Measurements from ENCODE around the gene DHFR. TPM values are rescaled to one million over a fixed set of nuclear protein-coding genes. Genes with fewer than 3 reads are reported as not detected.

The DHFR gene
- total RNA-seq, 1 experiment from 2014 or later: 51.5 TPM

DNA sequence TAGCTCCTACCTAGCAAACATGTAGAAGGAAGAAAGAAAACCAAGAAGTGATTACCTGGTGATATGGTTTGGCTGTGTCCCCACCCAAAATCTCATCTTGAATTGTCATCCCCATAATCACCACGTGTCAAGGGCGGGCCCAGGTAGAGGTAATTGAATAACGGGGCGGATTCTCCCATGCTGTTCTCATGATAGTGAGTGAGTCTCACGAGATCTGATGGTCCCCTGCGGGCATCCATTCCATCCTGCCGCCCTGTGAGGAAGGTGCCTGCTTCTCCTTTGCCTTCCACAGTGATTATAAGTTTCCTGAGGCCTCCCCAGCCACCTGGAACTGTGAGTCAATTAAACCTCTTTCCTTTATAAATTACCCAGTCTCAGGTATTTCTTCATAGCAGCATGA, 57.3 kb downstream of the DHFR start:
- Histone ChIP-seq H3K4me3 (ENCODE audit: low read depth in 2 of 2, low read length in 2 of 2) (no peak overlapping the region), H3K27me3 (ENCODE audit: control insufficient read depth, insufficient read depth, low read length) (no peaks in the 10 kb centered on the region), H3K27ac (ENCODE audit: low read length) (no peak overlapping the region), H3K4me1 (ENCODE audit: control insufficient read depth, insufficient read depth, low read length) (no peaks in the 10 kb centered on the region), H3K9me3 (ENCODE audit: control insufficient read depth, insufficient read depth, low read depth, low read length) (no peaks in the 10 kb centered on the region), H3K36me3 (ENCODE audit: control insufficient read depth, insufficient read depth, low read length) (no peaks in the 10 kb centered on the region)
- DNase-seq (ENCODE audit: low read depth, low spot score) (no peak), ATAC-seq (no peak; the same call in 1 of the 2 replicates)
- TF ChIP-seq, protein P1, sequence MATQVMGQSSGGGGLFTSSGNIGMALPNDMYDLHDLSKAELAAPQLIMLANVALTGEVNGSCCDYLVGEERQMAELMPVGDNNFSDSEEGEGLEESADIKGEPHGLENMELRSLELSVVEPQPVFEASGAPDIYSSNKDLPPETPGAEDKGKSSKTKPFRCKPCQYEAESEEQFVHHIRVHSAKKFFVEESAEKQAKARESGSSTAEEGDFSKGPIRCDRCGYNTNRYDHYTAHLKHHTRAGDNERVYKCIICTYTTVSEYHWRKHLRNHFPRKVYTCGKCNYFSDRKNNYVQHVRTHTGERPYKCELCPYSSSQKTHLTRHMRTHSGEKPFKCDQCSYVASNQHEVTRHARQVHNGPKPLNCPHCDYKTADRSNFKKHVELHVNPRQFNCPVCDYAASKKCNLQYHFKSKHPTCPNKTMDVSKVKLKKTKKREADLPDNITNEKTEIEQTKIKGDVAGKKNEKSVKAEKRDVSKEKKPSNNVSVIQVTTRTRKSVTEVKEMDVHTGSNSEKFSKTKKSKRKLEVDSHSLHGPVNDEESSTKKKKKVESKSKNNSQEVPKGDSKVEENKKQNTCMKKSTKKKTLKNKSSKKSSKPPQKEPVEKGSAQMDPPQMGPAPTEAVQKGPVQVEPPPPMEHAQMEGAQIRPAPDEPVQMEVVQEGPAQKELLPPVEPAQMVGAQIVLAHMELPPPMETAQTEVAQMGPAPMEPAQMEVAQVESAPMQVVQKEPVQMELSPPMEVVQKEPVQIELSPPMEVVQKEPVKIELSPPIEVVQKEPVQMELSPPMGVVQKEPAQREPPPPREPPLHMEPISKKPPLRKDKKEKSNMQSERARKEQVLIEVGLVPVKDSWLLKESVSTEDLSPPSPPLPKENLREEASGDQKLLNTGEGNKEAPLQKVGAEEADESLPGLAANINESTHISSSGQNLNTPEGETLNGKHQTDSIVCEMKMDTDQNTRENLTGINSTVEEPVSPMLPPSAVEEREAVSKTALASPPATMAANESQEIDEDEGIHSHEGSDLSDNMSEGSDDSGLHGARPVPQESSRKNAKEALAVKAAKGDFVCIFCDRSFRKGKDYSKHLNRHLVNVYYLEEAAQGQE (IDR thresholded peaks at IDR 0.05; ENCODE audit: insufficient read depth in 1 of 2, low read depth in 2 of 2, low read length in 1 of 2): no peak
- TF ChIP-seq, protein P2, sequence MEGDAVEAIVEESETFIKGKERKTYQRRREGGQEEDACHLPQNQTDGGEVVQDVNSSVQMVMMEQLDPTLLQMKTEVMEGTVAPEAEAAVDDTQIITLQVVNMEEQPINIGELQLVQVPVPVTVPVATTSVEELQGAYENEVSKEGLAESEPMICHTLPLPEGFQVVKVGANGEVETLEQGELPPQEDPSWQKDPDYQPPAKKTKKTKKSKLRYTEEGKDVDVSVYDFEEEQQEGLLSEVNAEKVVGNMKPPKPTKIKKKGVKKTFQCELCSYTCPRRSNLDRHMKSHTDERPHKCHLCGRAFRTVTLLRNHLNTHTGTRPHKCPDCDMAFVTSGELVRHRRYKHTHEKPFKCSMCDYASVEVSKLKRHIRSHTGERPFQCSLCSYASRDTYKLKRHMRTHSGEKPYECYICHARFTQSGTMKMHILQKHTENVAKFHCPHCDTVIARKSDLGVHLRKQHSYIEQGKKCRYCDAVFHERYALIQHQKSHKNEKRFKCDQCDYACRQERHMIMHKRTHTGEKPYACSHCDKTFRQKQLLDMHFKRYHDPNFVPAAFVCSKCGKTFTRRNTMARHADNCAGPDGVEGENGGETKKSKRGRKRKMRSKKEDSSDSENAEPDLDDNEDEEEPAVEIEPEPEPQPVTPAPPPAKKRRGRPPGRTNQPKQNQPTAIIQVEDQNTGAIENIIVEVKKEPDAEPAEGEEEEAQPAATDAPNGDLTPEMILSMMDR (IDR thresholded peaks at IDR 0.05): no peak
- no peak for TF ChIP-seq POLR2AphosphoS5 (IDR thresholded peaks at IDR 0.05; ENCODE audit: low read depth, low read length)
- no peak for TF ChIP-seq TCF7L2 (IDR thresholded peaks at IDR 0.05; ENCODE audit: low read depth, low read length)
- no peak for TF ChIP-seq SIN3A (IDR thresholded peaks at IDR 0.05; ENCODE audit: borderline replicate concordance, insufficient read depth, low read depth, low read length)
- POLR2A ChIA-PET: no interaction called here
- intact Hi-C loops (cut with micrococcal nuclease; ENCODE audit: unreplicated experiment): no loop called here
- in situ Hi-C loops (cut with HindIII; ENCODE audit: low pct_unique_long_range_greater_than_20kb, low sequenced_read_pairs): no loop called here
- CTCF ChIA-PET: no interaction called here
- BruUV-seq (replicated peaks): no TSS peak

DNA sequence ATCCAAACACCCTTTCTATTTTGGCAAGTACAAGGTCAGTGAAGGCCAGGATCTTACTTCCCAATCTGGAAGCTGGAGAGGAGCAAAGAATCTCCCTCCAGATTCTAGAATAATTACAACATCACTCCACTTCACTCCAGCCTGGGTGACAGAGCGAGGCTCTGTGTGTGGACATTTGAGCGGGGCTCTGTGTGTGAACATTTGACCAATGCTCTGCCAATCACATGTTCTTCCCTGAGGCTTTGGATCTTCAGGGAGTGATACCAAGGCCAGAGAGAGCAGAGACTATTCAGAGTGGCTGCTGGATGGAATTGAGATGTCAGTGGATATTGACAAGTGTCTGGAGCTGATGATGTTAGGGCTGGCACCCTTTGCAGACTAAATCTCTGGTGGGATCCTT, 60.0 kb downstream of the DHFR start:
- DNase-seq (ENCODE audit: low read depth, low spot score): no peak
- CTCF ChIA-PET: no interaction called here
- intact Hi-C loops (cut with micrococcal nuclease; ENCODE audit: unreplicated experiment) (no loop called here), in situ Hi-C loops (cut with HindIII; ENCODE audit: low pct_unique_long_range_greater_than_20kb, low sequenced_read_pairs) (no loop called here)
- no peaks in the 10 kb centered on the region for H3K9me3 ChIP-seq (ENCODE audit: control insufficient read depth, insufficient read depth, low read depth, low read length)
- no peak overlapping the region for H3K27ac ChIP-seq (ENCODE audit: low read length)
- H3K4me1 ChIP-seq (ENCODE audit: control insufficient read depth, insufficient read depth, low read length): no peaks in the 10 kb centered on the region
- no peaks in the 10 kb centered on the region for H3K36me3 ChIP-seq (ENCODE audit: control insufficient read depth, insufficient read depth, low read length)
- no peak for ATAC-seq
- H3K27me3 ChIP-seq (ENCODE audit: control insufficient read depth, insufficient read depth, low read length): no peaks in the 10 kb centered on the region
- TF ChIP-seq SIN3A (IDR thresholded peaks at IDR 0.05; ENCODE audit: borderline replicate concordance, insufficient read depth, low read depth, low read length) (no peak), POLR2AphosphoS5 (IDR thresholded peaks at IDR 0.05; ENCODE audit: low read depth, low read length) (no peak), TCF7L2 (IDR thresholded peaks at IDR 0.05; ENCODE audit: low read depth, low read length) (no peak)
- TF ChIP-seq, protein P2 (IDR thresholded peaks at IDR 0.05): no peak
- TF ChIP-seq, protein P1 (IDR thresholded peaks at IDR 0.05; ENCODE audit: insufficient read depth in 1 of 2, low read depth in 2 of 2, low read length in 1 of 2): no peak
- POLR2A ChIA-PET: no interaction called here
- no TSS peak for BruUV-seq (replicated peaks)
- no peak overlapping the region for H3K4me3 ChIP-seq (ENCODE audit: low read depth in 2 of 2, low read length in 2 of 2)

Data from Panc1 (cell line).